ENCODE data around the gene UNC79. TPM values are rescaled to one million over a fixed set of nuclear protein-coding genes. Genes with fewer than 3 reads are reported as not detected.
A peak's percentile ranks its signal among the peaks of the same experiment; 100 is the strongest.
"Not testable (repeated sequence)": the region's sequence is repeated elsewhere in the genome, so short reads cannot be mapped to it uniquely, and the experiment has no call there.

Gene UNC79
- under 1 TPM; 0.08 to 0.29 (median 0.12) TPM for total RNA-seq

GRCh38 chr14:93430315-93431035 is at the start of gene UNC79:
TSS of gene UNC79 (plus strand) at chr14:93430939. CDS start at chr14:93431030, 91 bp downstream.
- intact Hi-C loops (cut with DNase I) = no loop called here
- H3K4me3 ChIP-seq (replicated peaks in 1 of 3) = no peak within 1 kb of the TSS
- no peak within 1 kb of the TSS for H3K27ac ChIP-seq

GRCh38 chr14:93381644-93382043 is 49.1 kb upstream of the UNC79 start:
- DNase-seq = no peak
- TF ChIP-seq CTCF (IDR thresholded peaks at IDR 0.05) (no peak), POLR2A (IDR thresholded peaks at IDR 0.05) (no peak)
- WGBS, 2 donors = 53 to 56% methylated on average over 1 of the region's 1 CpG

More at GRCh38 chr14:93430315-93431035, at the start of gene UNC79:
- Histone ChIP-seq H3K9me3 (no peaks in the 10 kb centered on the region), H3K36me3 (no peaks in the 10 kb centered on the region), H3K4me1 (peaks cover 0 to 5% of the 10 kb centered on the region in 2 donors), H3K27me3 (no peaks in the 10 kb centered on the region)
- peak; percentile 5 to 16 for DNase-seq
- TF ChIP-seq CTCF (IDR thresholded peaks at IDR 0.05) (no peak), POLR2A (IDR thresholded peaks at IDR 0.05) (no peak)
- 1% methylated on average over 32 to 34 of the region's 51 CpGs for WGBS, 2 donors

GRCh38 chr14:93384256-93384655 is 46.5 kb upstream of the UNC79 start:
- DNase-seq; H3K4me1 ChIP-seq; H3K36me3 ChIP-seq; H3K27me3 ChIP-seq; H3K9me3 ChIP-seq; intact Hi-C loops (cut with DNase I); H3K27ac ChIP-seq; H3K4me3 ChIP-seq (replicated peaks in 1 of 3): not testable (repeated sequence)
- WGBS, 2 donors = 72 to 79% methylated on average over 1 of the region's 1 CpG

More at GRCh38 chr14:93381644-93382043, 49.1 kb upstream of the UNC79 start:
- Histone ChIP-seq H3K27ac (no peak overlapping the region), H3K4me3 (replicated peaks in 1 of 3) (no peak overlapping the region), H3K27me3 (no peaks in the 10 kb centered on the region), H3K9me3 (no peaks in the 10 kb centered on the region), H3K36me3 (no peaks in the 10 kb centered on the region), H3K4me1 (no peaks in the 10 kb centered on the region)
- intact Hi-C loops (cut with DNase I) = no loop called here

- intact Hi-C loops (cut with DNase I) = no loop called here
- Histone ChIP-seq H3K27ac (no peak overlapping the region), H3K9me3 (no peaks in the 10 kb centered on the region), H3K4me1 (no peaks in the 10 kb centered on the region), H3K27me3 (no peaks in the 10 kb centered on the region), H3K36me3 (no peaks in the 10 kb centered on the region), H3K4me3 (replicated peaks in 1 of 3) (no peak overlapping the region)
- no peak for DNase-seq
- TF ChIP-seq CTCF (IDR thresholded peaks at IDR 0.05) (no peak), POLR2A (IDR thresholded peaks at IDR 0.05) (no peak)
Measured at GRCh38 chr14:93395231-93395630, 35.5 kb upstream of the UNC79 start.

GRCh38 chr14:93396456-93396855 is 34.3 kb upstream of the UNC79 start:
- Histone ChIP-seq H3K4me1 (no peaks in the 10 kb centered on the region), H3K4me3 (replicated peaks in 1 of 3) (no peak overlapping the region), H3K27me3 (no peaks in the 10 kb centered on the region), H3K27ac (no peak overlapping the region), H3K9me3 (no peaks in the 10 kb centered on the region), H3K36me3 (no peaks in the 10 kb centered on the region)
- WGBS, 2 donors = 73 to 84% methylated on average over 1 of the region's 1 CpG
- no peak for TF ChIP-seq CTCF (IDR thresholded peaks at IDR 0.05)
- TF ChIP-seq POLR2A (IDR thresholded peaks at IDR 0.05) = no peak
- DNase-seq = no peak
- intact Hi-C loops (cut with DNase I) = no loop called here

Data from thyroid gland (tissue), 4 donors.